ENCODE data around the gene PRPSAP2.
"Not testable (repeated sequence)": the region's sequence is repeated elsewhere in the genome, so short reads cannot be mapped to it uniquely, and the experiment has no call there.

The PRPSAP2 gene

GRCh38 chr17:18889658-18890057 lies 31.7 kb downstream of the PRPSAP2 start:
- no peak for DNase-seq (ENCODE audit: low spot score)

- no peak for DNase-seq (ENCODE audit: low spot score)
Observed at GRCh38 chr17:18891541-18891940, 33.6 kb downstream of the PRPSAP2 start.

GRCh38 chr17:18896146-18896545 lies 38.2 kb downstream of the PRPSAP2 start:
- no peak for DNase-seq (ENCODE audit: low spot score)

DNA sequence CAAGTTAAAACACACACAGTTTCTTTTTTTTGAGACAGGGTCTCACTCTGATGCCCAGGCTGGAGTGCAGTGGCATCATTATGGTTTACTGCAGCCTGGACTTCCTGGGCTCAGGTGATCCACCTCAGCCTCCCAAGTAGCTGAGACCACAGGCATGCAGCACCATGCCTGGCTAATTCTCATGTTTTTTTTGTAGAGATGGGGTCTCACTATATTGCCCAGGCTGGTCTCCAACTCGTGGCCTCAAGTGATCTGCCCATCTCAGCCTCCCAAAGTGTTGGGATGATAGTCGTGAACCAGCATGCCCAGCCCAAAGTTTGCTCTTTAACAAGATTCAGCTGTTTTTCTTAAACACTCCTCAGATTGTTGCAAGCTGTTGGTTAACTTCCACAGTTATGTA lies 39.0 kb downstream of the PRPSAP2 start:
- DNase-seq (ENCODE audit: low spot score) = no peak

- DNase-seq (ENCODE audit: low spot score) = no peak
Observed at GRCh38 chr17:18904482-18904881, 46.6 kb downstream of the PRPSAP2 start.

- DNase-seq (ENCODE audit: low spot score) = no peak
Observed at GRCh38 chr17:18905226-18905625, 47.3 kb downstream of the PRPSAP2 start.

- DNase-seq (ENCODE audit: low spot score) = no peak
Observed at GRCh38 chr17:18910326-18910725, 52.4 kb downstream of the PRPSAP2 start.

DNA sequence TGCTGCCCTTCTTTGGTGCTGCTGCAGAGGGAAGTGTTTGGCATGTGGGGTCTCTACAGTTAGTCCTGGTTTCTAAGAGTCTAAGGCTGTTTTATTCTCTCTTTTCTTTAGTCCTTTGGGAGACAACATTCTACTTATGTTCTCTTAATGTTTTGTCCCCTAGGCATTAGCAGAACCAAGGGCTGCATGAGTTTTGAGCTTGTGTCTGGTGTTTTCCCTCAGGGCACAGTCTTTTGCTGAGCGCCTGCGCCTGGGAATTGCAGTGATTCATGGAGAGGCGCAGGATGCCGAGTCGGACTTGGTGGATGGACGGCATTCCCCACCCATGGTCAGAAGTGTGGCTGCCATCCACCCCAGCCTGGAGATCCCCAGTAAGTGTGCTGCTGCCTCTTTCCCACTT lies 53.0 kb downstream of the PRPSAP2 start:
- DNase-seq (ENCODE audit: low spot score) = no peak

DNA sequence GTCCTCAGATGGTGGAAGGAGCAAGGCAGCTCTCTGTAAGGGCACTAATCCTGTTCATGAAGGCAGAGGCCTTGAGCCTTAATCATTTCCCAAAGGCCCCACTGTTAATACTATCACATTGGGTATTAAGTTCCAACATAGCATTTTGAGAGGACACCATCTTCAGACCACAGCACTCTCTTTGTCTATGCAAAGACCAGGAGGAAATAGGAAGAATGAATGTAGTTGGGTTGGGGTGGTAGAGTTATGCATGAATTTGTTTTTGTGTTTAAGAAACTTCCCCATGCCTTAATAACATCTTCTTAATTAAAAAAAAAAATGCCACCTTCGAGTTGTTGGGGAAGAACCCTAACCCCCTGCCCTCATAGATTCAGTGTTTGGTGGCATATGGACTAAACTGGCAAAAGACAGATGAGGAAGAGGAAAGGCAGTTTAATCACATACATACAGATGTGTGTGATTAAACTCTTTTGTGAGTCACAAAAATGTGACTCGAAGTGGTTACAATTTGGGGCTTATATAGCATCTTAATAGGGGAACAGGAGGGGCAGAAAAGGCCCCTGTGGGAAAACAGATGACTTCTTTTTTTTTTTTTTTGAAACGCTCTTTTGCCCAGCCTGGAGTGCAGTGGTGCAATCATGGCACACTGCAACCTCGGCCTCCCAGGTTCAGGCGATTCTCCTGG lies 59.0 kb downstream of the PRPSAP2 start:
- peak; percentile 32 for DNase-seq (ENCODE audit: low spot score)

GRCh38 chr17:18917506-18918032 lies 59.6 kb downstream of the PRPSAP2 start:
- no peak for DNase-seq (ENCODE audit: low spot score)

DNA sequence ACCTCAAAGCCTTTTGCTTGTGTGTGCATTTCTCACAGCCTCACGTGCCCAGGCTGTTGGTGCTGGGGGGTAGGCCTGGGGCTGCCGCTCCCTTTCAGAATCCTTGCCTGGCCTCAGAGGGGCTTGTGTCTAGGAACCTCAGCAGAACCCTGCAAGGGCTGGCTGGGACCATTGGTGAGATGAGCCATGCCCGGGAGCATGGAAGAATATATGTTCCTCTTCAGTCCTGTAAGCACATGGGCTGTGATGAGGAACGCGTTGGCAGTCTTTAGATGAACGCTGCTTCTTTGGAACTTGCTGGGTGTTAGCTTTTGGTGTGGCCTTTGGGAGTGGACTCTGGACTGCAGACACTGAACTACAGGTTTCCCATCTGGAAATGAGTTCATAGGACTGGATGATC lies 62.0 kb downstream of the PRPSAP2 start:
- DNase-seq (ENCODE audit: low spot score) = no peak

GRCh38 chr17:18920911-18921441 lies 63.0 kb downstream of the PRPSAP2 start:
- DNase-seq (ENCODE audit: low spot score) = no peak

DNA sequence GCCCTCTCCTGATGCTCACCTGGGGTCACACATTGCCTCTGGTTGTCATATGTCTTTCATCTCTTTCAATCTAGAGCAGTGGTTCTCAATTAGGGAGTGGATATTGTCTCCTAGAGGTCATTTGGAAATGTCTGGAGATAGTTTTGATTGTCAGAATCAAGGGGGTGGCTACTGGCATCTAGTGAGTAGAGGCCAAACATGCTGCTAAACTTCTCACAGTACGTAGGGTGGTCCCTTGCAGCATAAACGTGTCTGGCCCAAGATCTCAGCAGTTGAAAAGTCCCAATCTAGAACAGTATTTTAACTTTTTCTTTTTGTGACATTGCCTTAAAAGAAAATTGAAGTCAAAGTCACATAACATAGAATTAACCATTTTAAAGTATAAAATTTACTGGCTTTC lies 63.6 kb downstream of the PRPSAP2 start:
- DNase-seq (ENCODE audit: low spot score) = no peak

GRCh38 chr17:18921912-18922451 lies 64.1 kb downstream of the PRPSAP2 start:
- no peak for DNase-seq (ENCODE audit: low spot score)

DNA sequence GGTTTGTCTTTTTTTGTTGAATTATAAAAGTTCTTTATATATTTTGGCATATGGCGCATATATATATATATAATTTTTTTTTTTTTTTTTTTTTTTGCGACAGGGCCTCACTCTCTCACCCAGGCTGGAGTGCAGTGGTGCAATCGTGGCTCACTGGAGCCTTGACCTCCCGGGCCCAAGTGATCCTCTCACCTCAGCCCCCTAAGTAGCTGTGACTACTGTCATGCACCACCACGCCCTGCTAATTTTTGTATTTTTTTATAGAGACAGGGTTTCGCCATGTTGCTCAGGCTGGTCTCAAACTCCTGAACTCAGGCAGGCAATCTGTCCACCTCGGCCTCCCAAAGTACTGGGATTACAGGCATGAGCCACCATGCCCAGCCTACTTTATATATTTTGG lies 64.7 kb downstream of the PRPSAP2 start:
- not testable (repeated sequence) for DNase-seq (ENCODE audit: low spot score)

- DNase-seq (ENCODE audit: low spot score) = no peak
Observed at GRCh38 chr17:18925187-18925586, 67.3 kb downstream of the PRPSAP2 start.

GRCh38 chr17:18928628-18929125 lies 70.7 kb downstream of the PRPSAP2 start:
- DNase-seq (ENCODE audit: low spot score) = no peak

- DNase-seq (ENCODE audit: low spot score) = no peak
Observed at GRCh38 chr17:18932360-18933055, 74.6 kb downstream of the PRPSAP2 start.

DNA sequence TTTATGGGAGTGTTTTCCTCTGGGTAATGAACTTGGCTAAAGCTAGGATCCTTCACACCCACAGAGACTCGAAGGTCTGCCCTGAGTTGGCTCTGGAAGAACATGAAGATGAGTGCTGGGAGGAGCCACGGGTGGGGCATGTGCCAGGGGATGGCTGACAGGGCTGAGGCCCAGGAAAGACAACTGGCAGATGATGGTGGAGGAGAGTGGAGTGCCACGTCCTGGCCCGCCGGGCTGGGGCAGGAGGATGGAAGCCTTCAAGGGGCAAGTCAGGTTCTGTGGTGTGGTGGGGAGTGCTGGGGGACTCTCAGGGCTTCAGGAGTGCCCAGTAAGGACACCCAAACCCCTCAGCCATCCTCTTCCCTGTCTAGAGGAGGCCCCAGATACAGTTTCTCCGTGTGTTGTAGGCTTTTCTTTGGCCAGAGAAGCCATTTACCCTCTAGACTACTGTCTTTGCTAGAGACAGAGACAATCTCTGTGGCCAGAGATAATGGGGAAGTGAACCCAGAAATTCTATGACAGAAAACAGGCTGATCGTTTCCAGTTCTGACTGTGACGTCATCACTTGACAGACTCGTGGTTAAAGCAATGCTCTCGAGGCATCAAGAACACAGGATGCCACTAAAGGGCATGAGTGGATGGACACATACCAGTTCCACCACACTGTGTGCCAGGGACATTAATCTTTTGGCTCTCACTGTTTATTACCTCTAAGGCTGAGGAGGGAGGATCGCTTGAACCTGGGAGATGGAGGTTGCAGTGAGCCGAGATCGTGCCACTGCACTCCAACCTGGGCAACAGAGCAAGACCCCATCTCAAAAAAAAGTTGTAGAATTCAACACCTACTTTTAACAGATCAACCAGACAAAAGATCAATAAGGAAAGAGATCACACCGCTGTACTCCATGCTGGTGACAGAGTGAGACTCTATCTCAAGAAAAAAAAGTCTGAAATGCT lies 75.4 kb downstream of the PRPSAP2 start:
- no peak for DNase-seq (ENCODE audit: low spot score)

GRCh38 chr17:18937981-18938691 lies 80.2 kb downstream of the PRPSAP2 start:
- no peak for DNase-seq (ENCODE audit: low spot score)

- DNase-seq (ENCODE audit: low spot score) = no peak
Observed at GRCh38 chr17:18938692-18939023, 80.7 kb downstream of the PRPSAP2 start.
